HepG2 (cell line): ENCODE measurements around the gene MCC. TPM values are rescaled to one million over a fixed set of nuclear protein-coding genes. Genes with fewer than 3 reads are reported as not detected.

Experiments
- ATAC-seq: fragments of 200-7000 bp; cut with Tn5 transposase; 3 replicates; pipeline ENCODE4 v1.9.1; 2020; ENCODE audit warnings: mild to moderate bottlenecking, moderate library complexity
- BruUV-seq: library from RNA; stranded (reverse); fragments of 400-500 nt; replicated peaks from 2 replicates; lab custom pipeline; 2021; lab: Mats Ljungman, UMichigan
- CTCF ChIA-PET: fragments of 300-600 bp; formaldehyde crosslinking; extraction: SDS; loops from one replicate; lab custom pipeline; 2021; ENCODE audit warnings: low total read pairs, inconsistent platforms, low intra/inter-chr PET ratio; lab: Yijun Ruan, JAX
- POLR2A ChIA-PET: fragments of 350-600 bp; sonication (Branson Sonifier 250); formaldehyde crosslinking; loops from one replicate; lab custom pipeline; 2020; ENCODE audit warnings: antibody characterized with exemption, inconsistent platforms; lab: Yijun Ruan, JAX
- DNase-seq: peaks from one replicate; pipeline ENCODE4 v3.0.0-alpha.2; 2015; ENCODE audit warnings: low spot score
- FAIRE-seq: peaks from 3 replicates; lab custom pipeline; 2011; peaks lifted over from hg19 to GRCh38; lab: Jason Lieb, UNC
- H2AFZ ChIP-seq: one replicate; pipeline ENCODE4 v1.6.1; 2011; ENCODE audit warnings: low read length, inconsistent platforms
- H3K27ac ChIP-seq: fragments of 300-600 bp; 3 replicates; pipeline ENCODE4 v1.8.0; 2011; ENCODE audit warnings: mixed run types, mild to moderate bottlenecking, mixed read lengths, low read length, inconsistent platforms; ENCODE audit not compliant: insufficient read depth; ENCODE audit errors: extremely low read length
- H3K27me3 ChIP-seq, 2 experiments: fragments of 200-600 bp in 1 of 2; 2 replicates in 1 of 2; 3 replicates in 1 of 2; pipeline versions ENCODE4 v1.6.0 to v1.8.0; 2011; ENCODE audit warnings: low read length in 2 of 2, mild to moderate bottlenecking in 2 of 2, moderate library complexity in 2 of 2, inconsistent platforms in 1 of 2; ENCODE audit not compliant: insufficient read depth in 2 of 2, control insufficient read depth in 1 of 2
- H3K36me3 ChIP-seq, 2 experiments: fragments of 200-600 bp in 1 of 2; replicated peaks in 1 of 2; 2 replicates in 1 of 2; 3 replicates in 1 of 2; pipeline versions ENCODE4 v1.5.1 to v1.8.0; 2011; ENCODE audit warnings: low read length in 2 of 2, inconsistent platforms in 1 of 2; ENCODE audit not compliant: insufficient read depth in 2 of 2, control insufficient read depth in 1 of 2
- H3K4me1 ChIP-seq: 2 replicates; pipeline ENCODE4 v1.5.1; 2012; ENCODE audit warnings: low read length, inconsistent platforms; ENCODE audit not compliant: insufficient read depth
- H3K4me2 ChIP-seq: 2 replicates; pipeline ENCODE4 v1.6.0; 2011; ENCODE audit warnings: low read depth, low read length, inconsistent platforms
- H3K4me3 ChIP-seq, 3 experiments: fragments of 200-600 bp in 1 of 3; sonication (generic), shearing (Covaris generic) in 1 of 3; replicated peaks in 1 of 3; 2 replicates each; pipeline ENCODE4 v1.5.1; 2011 to 2016; ENCODE audit warnings: low read length in 3 of 3, inconsistent platforms in 2 of 3, low read depth in 2 of 3, mild to moderate bottlenecking in 2 of 3, control low read depth in 1 of 3, mixed read lengths in 1 of 3; ENCODE audit not compliant: insufficient read depth in 1 of 3
- H3K79me2 ChIP-seq: one replicate; pipeline ENCODE4 v1.6.1; 2011; ENCODE audit warnings: low read length, inconsistent platforms; ENCODE audit not compliant: insufficient read depth
- H3K9ac ChIP-seq: 2 replicates; pipeline ENCODE4 v1.6.0; 2011; ENCODE audit warnings: mild to moderate bottlenecking, low read depth, low read length, inconsistent platforms; ENCODE audit not compliant: insufficient read depth
- H3K9me3 ChIP-seq: 2 replicates; pipeline ENCODE4 v1.5.1; 2012; ENCODE audit warnings: mild to moderate bottlenecking, low read length
- H4K20me1 ChIP-seq: 2 replicates; pipeline ENCODE4 v1.6.0; 2011; ENCODE audit warnings: inconsistent platforms, mild to moderate bottlenecking, low read length, moderate library complexity; ENCODE audit not compliant: insufficient read depth
- ETV5 ChIP-seq: IDR thresholded peaks from 2 replicates; pipeline ENCODE4 v1.6.1; 2018; ENCODE audit warnings: missing biosample characterization, missing genetic modification reagents, inconsistent platforms, borderline replicate concordance
- FOXC1 ChIP-seq: sonication (generic); formaldehyde crosslinking; IDR thresholded peaks from 2 replicates; pipeline ENCODE4 v1.8.0; 2022; ENCODE audit warnings: mild to moderate bottlenecking, missing genetic modification reagents, borderline replicate concordance
- GTF3A ChIP-seq: sonication (generic); formaldehyde crosslinking; conservative IDR thresholded peaks from 2 replicates; pipeline ENCODE4 v1.4.0; 2020; ENCODE audit warnings: mild to moderate bottlenecking, missing genetic modification reagents
- HNF4A ChIP-seq: sonication (generic); formaldehyde crosslinking; IDR thresholded peaks from 2 replicates; pipeline ENCODE4 v1.4.0; 2020; ENCODE audit warnings: missing genetic modification reagents
- KDM5A ChIP-seq: fragments of 200-600 bp; sonication (generic); IDR thresholded peaks from 2 replicates; pipeline ENCODE4 v1.7.0; 2018; ENCODE audit warnings: antibody characterized with exemption, mild to moderate bottlenecking, low read length, borderline replicate concordance
- MAZ ChIP-seq, 2 experiments: sonication (generic) in 1 of 2; formaldehyde crosslinking in 1 of 2; IDR thresholded peaks; 2 replicates each; pipeline versions ENCODE4 v1.5.0 to v1.6.1; 2012 to 2020; ENCODE audit warnings: low read depth in 2 of 2, mild to moderate bottlenecking in 2 of 2, borderline replicate concordance in 1 of 2, improper control_type of control experiment in 1 of 2, low read length in 1 of 2, missing genetic modification reagents in 1 of 2, moderate library complexity in 1 of 2
- NCOA2 ChIP-seq: sonication (generic); formaldehyde crosslinking; IDR thresholded peaks from 2 replicates; pipeline ENCODE4 v1.8.0; 2022; ENCODE audit warnings: inconsistent platforms
- NR2F6 ChIP-seq, 2 experiments: IDR thresholded peaks; 2 replicates each; pipeline ENCODE4 v1.6.1; 2016; ENCODE audit warnings: antibody characterized with exemption in 1 of 2, mild to moderate bottlenecking in 1 of 2
- PHB2 ChIP-seq: fragments of 450-650 bp; IDR thresholded peaks from 2 replicates; pipeline ENCODE4 v1.6.1; 2018; ENCODE audit not compliant: partially characterized antibody
- RFX3 ChIP-seq: IDR thresholded peaks from 2 replicates; pipeline ENCODE4 v1.6.1; 2016; ENCODE audit warnings: missing biosample characterization, missing genetic modification reagents
- ZFP90 ChIP-seq: sonication (generic); formaldehyde crosslinking; IDR thresholded peaks from 2 replicates; pipeline ENCODE4 v1.8.0; 2022; ENCODE audit warnings: missing genetic modification reagents, mild to moderate bottlenecking, inconsistent platforms, borderline replicate concordance
- ZFP91 ChIP-seq: sonication (generic); formaldehyde crosslinking; IDR thresholded peaks from 2 replicates; pipeline ENCODE4 v1.9.0; 2022; ENCODE audit warnings: missing genetic modification reagents, mild to moderate bottlenecking, borderline replicate concordance
- ZNF33B ChIP-seq: sonication (generic); formaldehyde crosslinking; IDR thresholded peaks from 2 replicates; pipeline ENCODE4 v1.5.1; 2020; ENCODE audit warnings: mild to moderate bottlenecking, missing genetic modification reagents
- ZNF556 ChIP-seq: sonication (generic); formaldehyde crosslinking; IDR thresholded peaks from 2 replicates; pipeline ENCODE4 v1.4.0; 2020; ENCODE audit warnings: mild to moderate bottlenecking, missing genetic modification reagents, borderline replicate concordance
- ZNF605 ChIP-seq: sonication (generic); formaldehyde crosslinking; IDR thresholded peaks from 2 replicates; pipeline ENCODE4 v1.8.0; 2022; ENCODE audit warnings: mild to moderate bottlenecking, missing genetic modification reagents
- ZNF768 ChIP-seq: sonication (generic); formaldehyde crosslinking; IDR thresholded peaks from 2 replicates; pipeline ENCODE4 v1.4.0; 2020; ENCODE audit warnings: missing genetic modification reagents
- WGBS: methylation state at CpG from one replicate; pipeline ENCODE4 v1.1.6; 2017; ENCODE audit warnings: low lambda C conversion rate; 5-methylcytosine and 5-hydroxymethylcytosine counted together
- in situ Hi-C: cut with HindIII; loops from 2 replicates; pipeline ENCODE4 v1.10.0; 2017; ENCODE audit warnings: low pct_unique_long_range_greater_than_20kb; ENCODE audit not compliant: extremely low pct_ligation_motif_present
- intact Hi-C: fragments of 100-400 bp; cut with micrococcal nuclease; formaldehyde crosslinking; loops from one replicate; pipeline ENCODE4 v1.10.0; 2022; ENCODE audit not compliant: unreplicated experiment
- polyA plus RNA-seq, 8 experiments: library from polyadenylated mRNA; depleted of rRNA in 3 of 8; stranded (reverse) in 7 of 8; unstranded in 1 of 8; fragments of >200 nt; fragmentation: Illumina TruSeq in 4 of 8; extraction: Trizol in 4 of 8; gene quantifications; 2 replicates each; pipeline versions ENCODE4 v1.2.1 to v1.2.3, GENCODE V29; 2011 to 2016; ENCODE audit warnings: low read depth in 4 of 8, missing spikeins in 1 of 8, mixed read lengths in 1 of 8; ENCODE audit not compliant: insufficient read depth in 1 of 8
- total RNA-seq, 5 experiments: library from RNA; depleted of rRNA; stranded (reverse); fragments of >200 nt; fragmentation: Illumina TruSeq; extraction: Trizol; gene quantifications; 2 replicates each; pipeline ENCODE4 v1.2.3, GENCODE V29; 2016; ENCODE audit warnings: low read depth in 1 of 5

Gene MCC
- total and polyA plus RNA-seq, 2 of the 13 experiments (the other 11 are each of a cell fraction or from before 2014, with no cell fraction given) = 0.55 to 2.4 TPM

- H3K36me3 ChIP-seq = no peaks in the 10 kb centered on the region
- BruUV-seq = no TSS peak
- peaks cover 28% of the 10 kb centered on the region for H3K4me1 ChIP-seq
- POLR2A ChIA-PET = interaction anchor here (1.9 to 2.7 kb wide), 2 partner anchors 14 to 53 kb away, joined by 24 to 30 read pairs; partner anchors contain the start of gene REEP5
- WGBS = 90% methylated on average over 1 of the region's 1 CpG
- no peak overlapping the region for H2AFZ ChIP-seq
- intact Hi-C loops = loop anchor here (5.0 kb wide), 1 partner anchor 53 kb away; the partner anchor contains the start of gene REEP5
- no peak overlapping the region for H3K9ac ChIP-seq
- H4K20me1 ChIP-seq = peaks cover 7% of the 10 kb centered on the region
- no peaks in the 10 kb centered on the region; a peak in 1 of 5 replicates for H3K27me3 ChIP-seq
- FAIRE-seq = no peak
- no peaks in the 10 kb centered on the region for H3K9me3 ChIP-seq
- no peak for TF ChIP-seq PHB2
- TF ChIP-seq ZNF33B (CRISPR knock-in tag) = no peak
- no peak for TF ChIP-seq KDM5A
- no peak for TF ChIP-seq ZNF556 (CRISPR knock-in tag)
- TF ChIP-seq NCOA2 (CRISPR knock-in tag) = no peak
- TF ChIP-seq ZNF768 (CRISPR knock-in tag) = no peak
- TF ChIP-seq RFX3 (CRISPR knock-in tag) = no peak
- no peak for TF ChIP-seq ZFP90 (CRISPR knock-in tag)
- TF ChIP-seq NR2F6 (IDR thresholded peaks at IDR 0.05) = no peak
- TF ChIP-seq NR2F6 (CRISPR knock-in tag; IDR thresholded peaks at IDR 0.05) = no peak
- no peak overlapping the region for H3K4me2 ChIP-seq
- H3K79me2 ChIP-seq = peaks cover 34% of the 10 kb centered on the region
- CTCF ChIA-PET = no interaction called here
- no peak overlapping the region for H3K4me3 ChIP-seq
- no peak for ATAC-seq
- in situ Hi-C loops = no loop called here
- H3K27ac ChIP-seq = no peak overlapping the region
- no peak for DNase-seq
Observed at GRCh38 chr5:112974901-112975300, 513.4 kb downstream of the MCC start.

GRCh38 chr5:112973904-112974303, 514.3 kb downstream of the MCC start:
- WGBS = 71% methylated on average over 1 of the region's 1 CpG
- H3K9me3 ChIP-seq = no peaks in the 10 kb centered on the region
- CTCF ChIA-PET = no interaction called here
- ATAC-seq = no peak
- no peak overlapping the region for H3K9ac ChIP-seq
- H3K4me1 ChIP-seq = peaks cover 28% of the 10 kb centered on the region
- no peaks in the 10 kb centered on the region; the same call in 1 of the 2 replicates for H4K20me1 ChIP-seq
- H3K79me2 ChIP-seq = peaks cover 24% of the 10 kb centered on the region
- no TSS peak for BruUV-seq
- in situ Hi-C loops = no loop called here
- no peak for FAIRE-seq
- intact Hi-C loops = no loop called here
- H3K27ac ChIP-seq = no peak overlapping the region
- no peak overlapping the region for H3K4me3 ChIP-seq
- no peaks in the 10 kb centered on the region for H3K36me3 ChIP-seq
- POLR2A ChIA-PET = no interaction called here
- no peak overlapping the region for H3K4me2 ChIP-seq
- no peaks in the 10 kb centered on the region; a peak in 1 of 5 replicates for H3K27me3 ChIP-seq
- no peak for DNase-seq
- H2AFZ ChIP-seq = no peak overlapping the region
- TF ChIP-seq HNF4A (CRISPR knock-in tag) (no peak), ZNF605 (no peak), ETV5 (CRISPR knock-in tag) (no peak), GTF3A (CRISPR knock-in tag) (no peak), ZFP91 (CRISPR knock-in tag) (no peak), FOXC1 (CRISPR knock-in tag) (no peak), MAZ (IDR thresholded peaks at IDR 0.05; ENCODE audit: borderline replicate concordance, low read depth, low read length) (no peak), MAZ (CRISPR knock-in tag; IDR thresholded peaks at IDR 0.05; ENCODE audit: low read depth) (no peak)
